ENCODE measurements around the gene PCDHGB4.
"Not testable (repeated sequence)": the region's sequence is repeated elsewhere in the genome, so short reads cannot be mapped to it uniquely, and the experiment has no call there.

Gene PCDHGB4

DNA sequence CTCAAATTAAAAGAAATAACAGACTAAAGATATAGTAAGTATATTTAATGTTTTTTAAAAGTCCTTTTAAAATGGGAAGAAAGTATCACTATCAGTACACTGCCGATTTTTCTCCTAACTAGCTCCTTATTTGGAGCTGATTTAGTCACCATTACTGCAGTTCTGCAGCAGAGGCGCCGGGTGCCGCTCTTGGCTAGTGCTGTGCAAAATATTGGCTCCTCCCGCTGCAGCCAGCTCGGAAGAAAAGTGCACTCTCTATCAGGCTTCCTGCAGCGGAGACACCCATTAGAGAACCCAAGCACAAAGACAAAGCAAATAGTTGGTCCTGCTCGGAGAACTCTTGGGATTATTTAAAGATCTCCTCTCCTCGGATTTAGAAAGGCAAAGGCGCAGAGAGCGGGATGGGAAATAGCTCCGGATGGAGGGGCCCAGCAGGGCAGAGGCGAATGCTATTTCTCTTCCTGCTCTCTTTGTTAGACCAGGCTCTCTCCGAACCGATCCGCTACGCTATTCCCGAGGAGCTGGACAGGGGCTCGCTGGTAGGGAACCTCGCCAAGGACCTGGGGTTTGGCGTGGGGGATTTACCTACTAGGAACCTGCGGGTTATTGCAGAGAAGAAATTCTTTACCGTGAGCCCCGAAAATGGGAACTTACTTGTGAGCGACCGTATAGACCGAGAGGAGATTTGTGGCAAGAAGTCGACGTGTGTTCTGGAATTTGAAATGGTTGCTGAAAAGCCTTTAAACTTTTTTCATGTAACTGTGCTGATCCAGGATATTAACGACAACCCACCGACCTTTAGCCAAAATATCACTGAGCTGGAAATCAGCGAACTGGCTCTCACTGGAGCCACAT, 17.3 kb upstream of the PCDHGB4 start, which contains the start of gene PCDHGB3:
Gene PCDHGB3 (plus strand): TSS at position 249 of the 855 bp plus-strand sequence. CDS start 153 bp downstream, at position 402.
- DNase-seq = no peak

DNA sequence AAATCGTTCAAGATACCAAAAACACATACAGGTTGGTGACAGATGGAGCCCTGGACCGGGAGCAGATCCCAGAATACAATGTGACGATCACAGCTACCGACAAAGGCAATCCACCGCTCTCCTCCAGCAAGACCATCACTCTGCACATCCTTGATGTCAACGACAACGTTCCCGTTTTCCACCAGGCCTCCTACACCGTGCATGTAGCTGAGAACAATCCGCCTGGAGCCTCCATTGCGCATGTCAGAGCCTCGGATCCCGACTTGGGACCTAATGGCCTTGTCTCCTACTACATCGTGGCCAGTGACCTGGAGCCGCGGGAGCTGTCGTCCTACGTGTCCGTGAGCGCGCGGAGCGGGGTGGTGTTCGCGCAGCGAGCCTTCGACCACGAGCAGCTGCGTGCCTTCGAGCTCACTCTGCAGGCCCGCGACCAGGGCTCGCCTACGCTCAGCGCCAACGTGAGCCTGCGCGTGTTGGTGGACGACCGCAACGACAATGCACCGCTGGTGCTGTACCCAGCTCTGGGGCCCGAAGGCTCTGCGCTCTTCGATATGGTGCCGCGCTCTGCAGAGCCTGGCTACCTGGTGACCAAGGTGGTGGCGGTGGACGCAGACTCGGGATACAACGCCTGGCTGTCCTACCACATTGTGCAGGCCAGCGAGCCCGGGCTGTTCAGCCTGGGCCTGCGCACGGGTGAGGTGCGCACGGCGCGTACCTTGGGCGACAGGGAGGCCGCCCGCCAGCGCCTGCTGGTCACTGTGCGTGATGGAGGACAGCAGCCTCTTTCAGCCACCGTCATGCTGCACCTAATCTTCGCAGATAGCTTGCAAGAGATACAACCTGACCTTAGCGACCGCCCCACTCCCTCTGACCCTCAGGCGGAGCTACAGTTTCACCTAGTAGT, 15.7 kb upstream of the PCDHGB4 start:
- no peak for DNase-seq

DNA sequence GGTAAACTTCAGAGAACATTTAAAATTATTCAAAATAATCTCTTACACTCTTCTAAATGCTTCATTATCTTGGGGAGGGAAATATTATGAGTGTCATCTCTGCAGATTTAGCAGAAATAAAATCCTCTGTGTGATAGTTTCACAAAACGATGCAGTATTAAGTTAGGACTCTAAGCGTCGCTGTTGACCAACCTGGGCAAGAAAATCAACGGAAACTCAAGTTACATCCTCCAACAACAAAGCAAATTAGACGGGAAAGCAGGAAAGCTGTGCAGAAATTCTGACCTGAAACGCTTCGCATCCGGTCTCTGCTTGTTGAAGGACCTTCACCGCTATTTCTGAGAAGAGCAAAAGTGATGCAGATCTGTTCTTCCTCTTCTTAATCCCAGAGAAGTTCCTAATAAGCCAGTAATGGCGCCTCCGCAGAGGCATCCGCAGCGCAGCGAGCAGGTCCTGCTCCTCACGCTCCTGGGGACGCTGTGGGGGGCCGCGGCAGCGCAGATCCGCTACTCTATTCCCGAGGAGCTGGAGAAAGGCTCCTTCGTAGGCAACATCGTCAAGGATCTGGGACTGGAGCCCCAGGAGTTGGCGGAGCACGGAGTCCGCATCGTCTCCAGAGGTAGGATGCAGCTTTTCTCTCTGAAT, 13.7 kb upstream of the PCDHGB4 start, which contains the start of gene PCDHGA6:
Gene PCDHGA6 (plus strand): TSS at position 219 of the 645 bp plus-strand sequence. CDS start 193 bp downstream, at position 412.
- no peak for DNase-seq

DNA sequence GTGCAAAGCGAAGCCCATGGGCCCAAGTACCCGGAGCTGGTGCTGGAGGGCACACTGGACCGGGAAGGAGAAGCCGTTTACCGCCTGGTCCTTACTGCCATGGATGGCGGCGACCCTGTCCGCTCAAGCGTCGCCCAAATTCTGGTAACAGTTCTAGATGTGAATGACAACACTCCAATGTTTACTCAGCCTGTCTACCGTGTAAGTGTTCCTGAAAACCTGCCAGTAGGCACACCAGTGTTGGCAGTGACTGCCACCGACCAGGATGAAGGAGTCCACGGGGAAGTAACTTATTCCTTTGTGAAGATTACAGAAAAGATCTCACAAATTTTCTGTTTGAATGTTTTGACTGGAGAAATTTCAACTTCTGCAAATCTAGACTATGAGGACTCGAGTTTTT, 12.9 kb upstream of the PCDHGB4 start:
- DNase-seq = no peak

DNA sequence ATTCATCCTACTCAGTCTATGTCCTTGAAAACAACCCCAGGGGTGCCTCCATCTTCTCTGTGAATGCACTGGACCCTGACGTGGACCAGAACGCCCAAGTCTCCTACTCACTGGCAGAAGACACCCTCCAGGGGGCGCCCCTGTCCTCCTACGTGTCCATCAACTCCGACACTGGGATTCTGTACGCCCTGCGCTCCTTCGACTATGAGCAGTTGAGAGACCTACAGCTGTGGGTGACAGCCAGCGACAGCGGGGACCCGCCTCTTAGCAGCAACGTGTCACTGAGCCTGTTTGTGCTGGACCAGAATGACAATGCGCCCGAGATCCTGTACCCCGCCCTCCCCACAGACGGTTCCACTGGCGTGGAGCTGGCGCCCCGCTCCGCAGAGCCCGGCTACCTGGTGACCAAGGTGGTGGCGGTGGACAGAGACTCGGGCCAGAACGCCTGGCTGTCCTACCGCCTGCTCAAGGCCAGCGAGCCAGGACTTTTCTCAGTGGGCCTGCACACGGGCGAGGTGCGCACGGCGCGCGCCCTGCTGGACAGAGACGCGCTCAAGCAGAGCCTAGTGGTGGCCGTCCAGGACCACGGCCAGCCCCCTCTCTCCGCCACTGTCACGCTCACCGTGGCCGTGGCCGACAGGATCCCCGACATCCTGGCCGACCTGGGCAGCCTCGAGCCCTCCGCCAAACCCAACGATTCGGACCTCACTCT, 11.9 kb upstream of the PCDHGB4 start:
- not testable (repeated sequence) for DNase-seq

DNA sequence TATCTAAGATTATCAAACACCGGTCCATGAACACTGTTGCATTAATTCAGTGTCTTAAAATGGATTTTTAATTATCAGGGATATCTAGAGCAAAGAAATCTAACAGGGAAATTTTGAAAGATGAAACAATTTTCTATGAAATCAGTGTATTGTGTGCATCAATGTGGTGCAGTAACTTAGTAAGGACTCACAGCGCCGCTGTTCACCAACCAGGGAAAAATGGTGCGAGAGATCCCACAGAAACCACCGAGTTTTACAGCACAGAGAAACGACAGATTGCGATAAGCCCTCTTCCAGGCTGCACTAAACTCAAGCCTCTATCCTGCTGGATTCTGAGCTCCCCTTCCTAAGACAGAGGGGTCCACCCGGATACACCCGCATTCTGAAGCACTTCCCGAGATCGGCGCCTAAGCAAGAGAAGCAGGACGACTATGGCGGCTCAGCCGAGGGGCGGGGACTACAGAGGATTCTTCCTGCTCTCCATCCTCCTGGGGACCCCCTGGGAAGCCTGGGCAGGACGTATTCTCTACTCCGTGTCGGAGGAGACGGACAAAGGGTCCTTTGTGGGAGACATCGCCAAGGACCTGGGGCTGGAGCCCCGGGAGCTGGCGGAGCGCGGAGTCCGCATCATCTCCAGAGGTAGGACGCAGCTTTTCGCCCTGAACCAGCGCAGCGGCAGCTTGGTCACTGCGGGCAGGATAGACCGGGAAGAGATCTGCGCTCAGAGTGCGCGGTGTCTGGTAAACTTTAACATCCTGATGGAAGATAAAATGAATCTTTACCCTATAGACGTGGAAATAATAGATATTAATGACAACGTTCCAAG, 4.8 kb upstream of the PCDHGB4 start, which contains the start of gene PCDHGA7:
Gene PCDHGA7 (plus strand): TSS at position 274 of the 826 bp plus-strand sequence. CDS start 158 bp downstream, at position 432.
- no peak for DNase-seq

DNA sequence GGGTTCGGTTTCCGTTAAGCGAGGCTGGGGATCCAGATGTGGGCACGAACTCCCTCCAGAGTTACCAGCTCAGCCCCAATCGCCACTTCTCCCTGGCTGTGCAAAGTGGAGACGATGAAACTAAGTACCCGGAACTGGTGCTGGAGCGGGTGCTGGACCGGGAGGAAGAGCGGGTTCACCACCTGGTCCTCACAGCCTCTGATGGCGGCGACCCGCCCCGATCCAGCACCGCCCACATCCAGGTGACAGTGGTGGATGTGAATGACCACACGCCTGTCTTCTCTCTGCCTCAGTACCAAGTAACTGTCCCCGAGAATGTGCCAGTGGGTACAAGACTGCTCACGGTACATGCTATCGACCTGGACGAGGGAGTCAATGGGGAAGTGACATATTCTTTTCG, 4.2 kb upstream of the PCDHGB4 start:
- no peak for DNase-seq

DNA sequence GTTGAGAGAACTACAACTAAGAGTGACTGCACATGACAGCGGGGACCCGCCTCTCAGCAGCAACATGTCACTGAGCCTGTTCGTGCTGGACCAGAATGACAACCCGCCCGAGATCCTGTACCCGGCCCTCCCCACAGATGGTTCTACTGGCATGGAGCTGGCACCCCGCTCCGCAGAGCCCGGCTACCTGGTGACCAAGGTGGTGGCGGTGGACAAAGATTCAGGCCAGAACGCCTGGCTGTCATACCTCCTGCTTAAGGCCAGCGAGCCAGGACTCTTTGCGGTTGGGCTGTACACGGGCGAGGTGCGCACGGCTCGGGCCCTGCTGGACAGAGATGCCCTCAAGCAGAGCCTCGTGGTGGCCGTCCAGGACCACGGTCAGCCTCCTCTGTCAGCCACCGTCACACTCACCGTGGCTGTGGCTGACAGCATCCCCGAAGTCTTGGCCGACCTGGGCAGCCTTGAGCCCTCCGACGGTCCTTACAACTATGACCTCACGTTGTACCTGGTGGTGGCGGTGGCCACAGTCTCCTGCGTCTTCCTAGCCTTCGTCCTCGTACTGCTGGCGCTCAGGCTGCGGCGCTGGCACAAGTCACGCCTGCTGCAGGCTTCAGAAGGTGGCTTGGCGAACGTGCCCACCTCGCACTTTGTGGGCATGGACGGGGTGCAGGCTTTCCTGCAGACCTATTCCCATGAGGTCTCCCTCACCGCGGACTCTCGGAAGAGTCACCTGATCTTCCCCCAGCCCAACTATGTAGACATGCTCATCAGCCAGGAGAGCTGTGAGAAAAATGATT, 2.8 kb upstream of the PCDHGB4 start:
- DNase-seq = no peak

DNA sequence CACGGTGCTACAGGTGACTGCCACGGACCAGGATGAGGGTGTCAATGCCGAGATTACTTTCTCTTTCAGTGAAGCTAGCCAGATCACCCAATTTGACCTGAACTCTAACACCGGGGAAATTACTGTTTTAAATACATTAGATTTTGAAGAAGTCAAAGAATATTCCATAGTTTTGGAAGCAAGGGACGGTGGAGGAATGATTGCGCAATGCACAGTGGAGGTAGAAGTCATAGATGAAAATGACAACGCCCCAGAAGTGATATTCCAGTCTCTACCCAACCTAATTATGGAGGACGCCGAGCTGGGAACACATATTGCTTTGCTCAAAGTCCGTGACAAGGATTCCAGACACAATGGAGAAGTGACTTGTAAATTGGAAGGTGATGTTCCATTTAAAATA, 1.2 kb downstream of the PCDHGB4 start:
- DNase-seq = no peak

DNA sequence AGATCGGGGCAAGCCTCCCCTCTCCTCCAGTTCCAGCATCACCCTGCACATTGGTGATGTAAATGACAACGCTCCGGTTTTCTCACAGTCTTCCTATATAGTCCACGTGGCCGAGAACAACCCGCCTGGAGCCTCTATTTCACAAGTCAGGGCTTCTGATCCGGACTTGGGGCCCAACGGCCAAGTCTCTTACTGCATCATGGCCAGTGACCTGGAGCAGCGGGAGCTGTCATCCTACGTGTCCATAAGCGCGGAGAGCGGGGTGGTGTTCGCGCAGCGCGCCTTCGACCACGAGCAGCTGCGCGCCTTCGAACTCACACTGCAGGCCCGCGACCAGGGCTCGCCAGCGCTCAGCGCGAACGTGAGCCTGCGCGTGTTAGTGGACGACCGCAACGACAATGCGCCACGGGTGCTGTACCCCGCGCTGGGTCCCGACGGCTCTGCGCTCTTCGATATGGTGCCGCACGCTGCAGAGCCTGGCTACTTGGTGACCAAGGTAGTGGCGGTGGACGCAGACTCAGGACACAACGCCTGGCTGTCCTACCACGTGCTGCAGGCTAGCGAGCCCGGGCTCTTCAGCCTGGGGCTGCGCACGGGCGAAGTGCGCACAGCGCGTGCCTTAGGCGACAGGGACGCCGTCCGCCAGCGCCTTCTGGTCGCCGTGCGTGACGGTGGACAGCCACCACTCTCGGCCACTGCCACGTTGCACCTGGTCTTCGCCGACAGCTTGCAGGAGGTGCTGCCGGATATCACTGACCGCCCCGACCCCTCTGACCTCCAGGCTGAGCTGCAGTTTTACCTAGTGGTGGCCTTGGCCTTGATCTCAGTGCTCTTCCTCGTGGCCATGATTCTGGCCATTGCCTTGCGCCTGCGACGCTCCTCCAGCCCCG, 1.9 kb downstream of the PCDHGB4 start:
- no peak for DNase-seq

DNA sequence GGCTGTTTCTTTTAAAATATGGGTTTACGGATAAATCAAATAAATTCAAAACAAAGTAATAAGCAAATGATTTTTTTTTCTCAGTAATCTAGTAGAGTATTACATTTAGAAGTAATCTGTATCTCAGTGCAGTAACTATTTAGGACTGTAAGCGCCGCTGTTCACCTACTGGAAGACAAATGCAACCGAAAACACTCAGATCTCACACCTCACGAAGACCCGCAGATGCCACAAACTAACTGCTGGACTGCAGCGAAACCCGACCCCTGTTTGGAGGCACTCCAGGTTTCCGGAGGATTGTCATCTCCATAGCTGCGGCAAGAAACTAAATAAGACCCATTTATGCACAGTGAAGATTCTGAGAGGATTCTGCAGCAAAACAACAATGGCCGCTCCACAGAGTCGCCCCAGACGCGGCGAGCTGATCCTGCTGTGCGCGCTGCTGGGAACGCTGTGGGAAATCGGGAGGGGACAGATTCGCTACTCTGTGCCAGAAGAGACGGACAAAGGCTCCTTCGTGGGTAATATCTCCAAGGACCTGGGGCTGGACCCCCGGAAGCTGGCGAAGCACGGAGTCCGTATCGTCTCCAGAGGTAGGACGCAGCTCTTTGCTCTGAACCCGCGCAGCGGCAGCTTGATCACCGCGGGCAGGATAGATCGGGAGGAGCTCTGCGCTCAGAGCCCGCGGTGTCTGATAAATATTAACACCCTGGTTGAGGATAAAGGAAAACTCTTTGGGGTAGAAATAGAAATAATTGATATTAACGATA, 5.1 kb downstream of the PCDHGB4 start, which contains the start of gene PCDHGA8:
Gene PCDHGA8 (plus strand): TSS at position 205 of the 770 bp plus-strand sequence. CDS start 181 bp downstream, at position 386.
- no peak for DNase-seq

DNA sequence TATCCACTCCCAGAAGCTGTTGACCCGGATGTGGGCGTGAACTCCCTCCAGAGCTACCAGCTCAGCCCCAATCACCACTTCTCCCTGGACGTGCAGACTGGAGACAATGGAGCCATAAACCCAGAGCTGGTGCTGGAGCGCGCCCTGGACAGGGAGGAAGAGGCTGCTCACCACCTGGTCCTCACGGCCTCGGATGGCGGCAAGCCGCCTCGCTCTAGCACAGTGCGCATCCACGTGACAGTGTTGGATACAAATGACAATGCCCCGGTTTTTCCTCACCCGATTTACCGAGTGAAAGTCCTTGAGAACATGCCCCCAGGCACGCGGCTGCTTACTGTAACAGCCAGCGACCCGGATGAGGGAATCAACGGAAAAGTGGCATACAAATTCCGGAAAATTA, 5.8 kb downstream of the PCDHGB4 start:
- no peak for DNase-seq

DNA sequence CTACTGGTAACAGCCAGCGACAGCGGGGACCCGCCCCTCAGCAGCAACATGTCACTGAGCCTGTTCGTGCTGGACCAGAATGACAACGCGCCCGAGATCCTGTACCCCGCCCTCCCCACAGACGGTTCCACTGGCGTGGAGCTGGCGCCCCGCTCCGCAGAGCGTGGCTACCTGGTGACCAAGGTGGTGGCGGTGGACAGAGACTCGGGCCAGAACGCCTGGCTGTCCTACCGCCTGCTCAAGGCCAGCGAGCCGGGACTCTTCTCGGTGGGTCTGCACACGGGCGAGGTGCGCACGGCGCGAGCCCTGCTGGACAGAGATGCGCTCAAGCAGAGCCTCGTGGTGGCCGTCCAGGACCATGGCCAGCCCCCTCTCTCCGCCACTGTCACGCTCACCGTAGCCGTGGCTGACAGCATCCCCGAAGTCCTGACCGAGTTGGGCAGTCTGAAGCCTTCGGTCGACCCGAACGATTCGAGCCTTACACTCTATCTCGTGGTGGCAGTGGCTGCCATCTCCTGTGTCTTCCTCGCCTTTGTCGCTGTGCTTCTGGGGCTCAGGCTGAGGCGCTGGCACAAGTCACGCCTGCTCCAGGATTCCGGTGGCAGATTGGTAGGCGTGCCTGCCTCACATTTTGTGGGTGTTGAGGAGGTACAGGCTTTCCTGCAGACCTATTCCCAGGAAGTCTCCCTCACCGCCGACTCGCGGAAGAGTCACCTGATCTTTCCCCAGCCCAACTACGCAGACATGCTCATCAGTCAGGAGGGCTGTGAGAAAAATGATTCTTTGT, 7.1 kb downstream of the PCDHGB4 start:
- not testable (repeated sequence) for DNase-seq

DNA sequence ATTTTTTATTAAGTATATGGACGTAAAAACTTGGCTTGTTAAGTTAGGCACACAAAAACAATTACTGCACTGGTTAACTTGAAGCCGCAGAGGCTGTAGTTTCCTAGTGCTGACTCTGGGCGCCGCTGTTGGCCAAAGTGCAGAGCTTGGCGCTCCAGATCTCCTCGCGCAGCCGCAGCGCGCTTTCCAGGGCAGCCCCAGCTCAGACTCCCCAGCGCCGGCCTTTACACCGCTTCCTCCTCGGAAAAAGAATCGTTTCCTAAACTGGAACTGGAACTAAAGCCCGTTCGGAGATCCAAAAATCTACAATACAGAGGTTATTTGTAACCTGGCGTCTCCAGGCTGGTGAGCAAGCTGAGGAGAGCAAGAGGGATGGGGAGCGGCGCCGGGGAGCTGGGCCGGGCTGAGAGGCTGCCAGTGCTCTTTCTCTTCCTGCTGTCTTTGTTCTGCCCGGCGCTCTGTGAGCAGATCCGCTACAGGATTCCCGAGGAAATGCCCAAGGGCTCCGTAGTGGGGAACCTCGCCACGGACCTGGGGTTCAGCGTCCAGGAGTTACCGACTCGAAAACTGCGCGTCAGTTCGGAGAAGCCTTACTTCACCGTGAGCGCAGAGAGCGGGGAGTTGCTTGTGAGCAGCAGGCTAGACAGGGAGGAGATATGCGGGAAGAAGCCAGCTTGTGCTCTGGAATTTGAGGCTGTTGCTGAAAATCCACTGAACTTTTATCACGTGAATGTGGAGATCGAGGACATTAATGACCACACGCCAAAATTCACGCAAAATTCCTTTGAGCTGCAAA, 10.5 kb downstream of the PCDHGB4 start, which contains the start of gene PCDHGB5:
Gene PCDHGB5 (plus strand): TSS at position 192 of the 796 bp plus-strand sequence. CDS start 181 bp downstream, at position 373.
- DNase-seq = not testable (repeated sequence)

DNA sequence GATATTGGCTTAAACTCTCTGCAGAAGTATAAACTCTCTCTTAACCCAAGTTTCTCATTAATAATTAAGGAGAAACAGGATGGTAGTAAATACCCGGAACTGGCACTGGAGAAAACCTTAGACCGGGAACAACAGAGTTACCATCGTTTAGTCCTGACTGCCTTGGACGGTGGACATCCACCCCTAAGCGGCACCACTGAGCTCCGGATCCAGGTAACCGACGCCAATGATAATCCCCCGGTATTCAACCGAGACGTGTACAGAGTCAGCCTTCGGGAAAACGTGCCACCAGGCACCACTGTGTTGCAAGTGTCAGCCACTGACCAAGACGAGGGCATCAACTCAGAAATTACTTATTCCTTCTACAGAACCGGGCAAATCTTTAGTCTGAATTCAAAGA, 11.1 kb downstream of the PCDHGB4 start:
- no peak for DNase-seq

DNA sequence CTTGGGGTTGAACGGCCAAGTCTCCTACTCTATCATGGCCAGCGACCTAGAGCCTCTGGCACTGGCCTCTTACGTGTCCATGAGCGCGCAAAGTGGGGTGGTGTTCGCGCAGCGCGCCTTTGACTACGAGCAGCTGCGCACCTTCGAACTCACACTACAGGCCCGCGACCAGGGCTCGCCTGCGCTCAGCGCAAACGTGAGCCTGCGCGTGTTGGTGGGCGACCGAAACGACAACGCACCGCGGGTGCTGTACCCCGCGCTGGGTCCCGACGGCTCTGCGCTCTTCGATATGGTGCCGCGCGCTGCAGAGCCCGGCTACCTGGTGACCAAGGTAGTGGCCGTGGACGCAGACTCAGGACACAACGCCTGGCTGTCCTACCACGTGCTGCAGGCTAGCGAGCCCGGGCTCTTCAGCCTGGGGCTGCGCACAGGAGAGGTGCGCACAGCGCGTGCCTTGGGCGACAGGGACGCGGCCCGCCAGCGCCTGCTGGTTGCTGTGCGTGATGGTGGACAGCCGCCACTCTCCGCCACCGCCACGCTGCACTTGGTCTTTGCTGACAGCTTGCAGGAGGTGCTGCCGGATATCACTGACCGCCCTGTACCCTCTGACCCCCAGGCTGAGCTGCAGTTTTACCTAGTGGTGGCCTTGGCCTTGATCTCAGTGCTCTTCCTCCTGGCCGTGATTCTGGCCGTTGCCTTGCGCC, 12.2 kb downstream of the PCDHGB4 start:
- no peak for DNase-seq
